ENCODE data around the gene AAK1. TPM values are rescaled to one million over a fixed set of nuclear protein-coding genes. Genes with fewer than 3 reads are reported as not detected.

Gene AAK1
- total RNA-seq, 1 experiment from 2014 or later = 30.6 TPM

DNA sequence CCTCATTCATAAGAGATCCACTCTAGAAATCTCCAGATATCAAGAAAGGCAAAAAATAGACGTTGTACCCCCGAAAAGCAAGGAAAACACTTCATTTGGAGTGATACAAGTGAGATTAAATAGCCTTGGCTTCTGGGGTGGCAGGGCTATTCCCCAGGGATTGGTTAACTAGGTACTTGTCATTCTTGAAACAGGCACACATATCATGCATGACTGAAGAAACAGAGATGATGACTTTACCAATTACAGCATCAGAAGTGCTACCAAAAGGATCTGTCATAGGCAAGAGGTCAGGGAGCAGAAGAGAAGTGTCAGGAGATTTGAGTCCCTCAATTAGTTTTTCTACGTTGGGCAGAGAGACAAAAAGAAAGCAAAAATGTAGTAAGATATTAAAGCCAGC is 161.1 kb downstream of the AAK1 start:
- WGBS (ENCODE audit: extremely low coverage, insufficient read length, low lambda C conversion rate) = no CpG with 5 or more reads among the region's 3 CpGs
- H4K8ac ChIP-seq (replicated peaks; ENCODE audit: insufficient read length, low read depth, low read length) = no peak overlapping the region
- H3K79me2 ChIP-seq (ENCODE audit: insufficient read depth, low read length) = no peaks in the 10 kb centered on the region
- H2BK20ac ChIP-seq (ENCODE audit: low read depth, low read length, poor library complexity, severe bottlenecking) = no peak overlapping the region
- TF ChIP-seq, protein P1, sequence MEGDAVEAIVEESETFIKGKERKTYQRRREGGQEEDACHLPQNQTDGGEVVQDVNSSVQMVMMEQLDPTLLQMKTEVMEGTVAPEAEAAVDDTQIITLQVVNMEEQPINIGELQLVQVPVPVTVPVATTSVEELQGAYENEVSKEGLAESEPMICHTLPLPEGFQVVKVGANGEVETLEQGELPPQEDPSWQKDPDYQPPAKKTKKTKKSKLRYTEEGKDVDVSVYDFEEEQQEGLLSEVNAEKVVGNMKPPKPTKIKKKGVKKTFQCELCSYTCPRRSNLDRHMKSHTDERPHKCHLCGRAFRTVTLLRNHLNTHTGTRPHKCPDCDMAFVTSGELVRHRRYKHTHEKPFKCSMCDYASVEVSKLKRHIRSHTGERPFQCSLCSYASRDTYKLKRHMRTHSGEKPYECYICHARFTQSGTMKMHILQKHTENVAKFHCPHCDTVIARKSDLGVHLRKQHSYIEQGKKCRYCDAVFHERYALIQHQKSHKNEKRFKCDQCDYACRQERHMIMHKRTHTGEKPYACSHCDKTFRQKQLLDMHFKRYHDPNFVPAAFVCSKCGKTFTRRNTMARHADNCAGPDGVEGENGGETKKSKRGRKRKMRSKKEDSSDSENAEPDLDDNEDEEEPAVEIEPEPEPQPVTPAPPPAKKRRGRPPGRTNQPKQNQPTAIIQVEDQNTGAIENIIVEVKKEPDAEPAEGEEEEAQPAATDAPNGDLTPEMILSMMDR (conservative IDR thresholded peaks at IDR 0.05) = no peak
- no peak overlapping the region for H3T11ph ChIP-seq (ENCODE audit: low read length)
- Mint-ChIP-seq H3K27ac (no peak overlapping the region), H3K9me3 (no peaks in the 10 kb centered on the region), H3K4me3 (no peak overlapping the region), H3K36me3 (ENCODE audit: insufficient read depth in 1 of 3, low read depth in 3 of 3) (no peaks in the 10 kb centered on the region; a peak in 1 of 7 replicates), H3K4me1 (peaks cover 4% of the 10 kb centered on the region in 2 experiments), H3K27me3 (ENCODE audit: low read depth) (no peaks in the 10 kb centered on the region)
- H3K4me1 ChIP-seq (ENCODE audit: insufficient read depth, low read length) = no peaks in the 10 kb centered on the region
- no peaks in the 10 kb centered on the region for H4K20me1 ChIP-seq (ENCODE audit: control insufficient read depth, insufficient read depth, insufficient read length)
- no peak overlapping the region for H3K4me2 ChIP-seq (ENCODE audit: insufficient read depth, insufficient read length, low read length)
- H4K5ac ChIP-seq (ENCODE audit: insufficient read length, low read depth, low read length) = no peak overlapping the region
- no peaks in the 10 kb centered on the region for H3K9me3 ChIP-seq (ENCODE audit: control insufficient read depth, low read depth, low read length)
- no peak for DNase-seq
- no peak overlapping the region for H3K9ac ChIP-seq (ENCODE audit: extremely low read depth, insufficient read length, low read length)
- no peak overlapping the region for H3K27ac ChIP-seq (ENCODE audit: insufficient read length, low read depth, low read length)
- H3K4ac ChIP-seq (ENCODE audit: low read depth, low read length) = no peak overlapping the region
- no peak overlapping the region for H2BK15ac ChIP-seq (ENCODE audit: low read depth, low read length)
- no peak overlapping the region for H2BK12ac ChIP-seq (ENCODE audit: insufficient read length, low read depth, low read length)
- no peaks in the 10 kb centered on the region for H3K23me2 ChIP-seq (ENCODE audit: insufficient read length, low read depth, low read length, poor library complexity, severe bottlenecking)
- no peak overlapping the region for H2BK120ac ChIP-seq (ENCODE audit: low read depth, low read length, poor library complexity, severe bottlenecking)
- H4K91ac ChIP-seq (ENCODE audit: insufficient read length, low read depth, low read length) = no peak overlapping the region
- no peak overlapping the region for H3K23ac ChIP-seq (ENCODE audit: insufficient read length, low read depth, low read length)
- no peak overlapping the region for H2AK5ac ChIP-seq (ENCODE audit: insufficient read length, low read length)
- no peaks in the 10 kb centered on the region for H3K27me3 ChIP-seq (ENCODE audit: insufficient read depth, low read length)
- H2BK5ac ChIP-seq (ENCODE audit: insufficient read length, low read length) = no peak overlapping the region
- no peak overlapping the region for H3K56ac ChIP-seq (ENCODE audit: insufficient read length, low read depth, low read length)
- H3K18ac ChIP-seq (ENCODE audit: insufficient read length, low read depth, low read length) = no peak overlapping the region
- H3K79me1 ChIP-seq (ENCODE audit: insufficient read depth, low read depth, low read length, poor library complexity, severe bottlenecking) = no peaks in the 10 kb centered on the region
- no peak overlapping the region for H2AFZ ChIP-seq (ENCODE audit: low read length)
- no peak overlapping the region for H3K14ac ChIP-seq (ENCODE audit: insufficient read depth, low read length)
